ENCODE results near the gene TTLL12. TPM values are rescaled to one million over a fixed set of nuclear protein-coding genes. Genes with fewer than 3 reads are reported as not detected.

Gene TTLL12
- total RNA-seq, 1 donor from 2014 or later: 23.6 TPM

- DNase-seq: no peak
Measured at GRCh38 chr22:43172191-43172590, 14.7 kb downstream of the TTLL12 start.

GRCh38 chr22:43171607-43172006 lies 15.3 kb downstream of the TTLL12 start:
- no peak for DNase-seq

- DNase-seq: no peak
Measured at GRCh38 chr22:43171019-43171491, 15.9 kb downstream of the TTLL12 start.

- no peak for DNase-seq
Measured at GRCh38 chr22:43170131-43170480, 16.8 kb downstream of the TTLL12 start.

- DNase-seq: no peak
Measured at GRCh38 chr22:43169310-43170130, 17.4 kb downstream of the TTLL12 start.

- no peak for DNase-seq
Measured at GRCh38 chr22:43168471-43169309, 18.2 kb downstream of the TTLL12 start.

GRCh38 chr22:43167001-43167589 lies 19.8 kb downstream of the TTLL12 start:
- no peak for DNase-seq

GRCh38 chr22:43166132-43166930 lies 20.6 kb downstream of the TTLL12 start:
- DNase-seq: no peak

- no peak for DNase-seq
Measured at GRCh38 chr22:43164636-43165035, 22.3 kb downstream of the TTLL12 start.

GRCh38 chr22:43163241-43163795 lies 23.6 kb downstream of the TTLL12 start:
- no peak for DNase-seq

GRCh38 chr22:43162412-43163150 lies 24.4 kb downstream of the TTLL12 start:
- DNase-seq: no peak

- DNase-seq: no peak
Measured at GRCh38 chr22:43160497-43161126, 26.3 kb downstream of the TTLL12 start.

GRCh38 chr22:43159484-43160178 lies 27.3 kb downstream of the TTLL12 start:
- DNase-seq: no peak

GRCh38 chr22:43158778-43159483 lies 28.0 kb downstream of the TTLL12 start:
- DNase-seq: no peak

GRCh38 chr22:43157874-43158546 lies 28.9 kb downstream of the TTLL12 start:
- no peak for DNase-seq

- DNase-seq: no peak
Measured at GRCh38 chr22:43156413-43156812, 30.5 kb downstream of the TTLL12 start.

- peak; percentile 46 for DNase-seq
Measured at GRCh38 chr22:43155789-43156188, 31.1 kb downstream of the TTLL12 start.

GRCh38 chr22:43154887-43155536 lies 31.9 kb downstream of the TTLL12 start:
- no peak for DNase-seq

All from tongue (tissue), 2 donors.